SK-N-SH (cell line): ENCODE results near the gene KRT78.

Experiments used
- CHD2 ChIP-seq: fragments of 150-350 bp; IDR thresholded peaks from 2 replicates; pipeline ENCODE4 v1.6.1; 2018; ENCODE audit warnings: low read length; ENCODE audit not compliant: partially characterized antibody
- CTCF ChIP-seq: fragments of 200-600 bp; sonication (generic); IDR thresholded peaks from 2 replicates; pipeline ENCODE4 v1.6.1; 2017; ENCODE audit warnings: antibody characterized with exemption, mild to moderate bottlenecking, moderate library complexity
- GABPA ChIP-seq: IDR thresholded peaks from 2 replicates; pipeline ENCODE4 v1.4.0; 2012; ENCODE audit warnings: low read depth, mild to moderate bottlenecking
- NFIC ChIP-seq: IDR thresholded peaks from 2 replicates; pipeline ENCODE4 v1.4.0; 2012; ENCODE audit warnings: borderline replicate concordance
- RAD21 ChIP-seq: IDR thresholded peaks from 2 replicates; pipeline ENCODE4 v1.6.1; 2012; ENCODE audit warnings: mild to moderate bottlenecking, low read length

- TF ChIP-seq CTCF (no peak), NFIC (no peak), CHD2 (no peak), GABPA (no peak), RAD21 (no peak)
Observed at GRCh38 chr12:52847335-52848102, 1.3 kb downstream of the KRT78 start.
